Measurements from ENCODE around the gene MYO7B.

The MYO7B gene

DNA sequence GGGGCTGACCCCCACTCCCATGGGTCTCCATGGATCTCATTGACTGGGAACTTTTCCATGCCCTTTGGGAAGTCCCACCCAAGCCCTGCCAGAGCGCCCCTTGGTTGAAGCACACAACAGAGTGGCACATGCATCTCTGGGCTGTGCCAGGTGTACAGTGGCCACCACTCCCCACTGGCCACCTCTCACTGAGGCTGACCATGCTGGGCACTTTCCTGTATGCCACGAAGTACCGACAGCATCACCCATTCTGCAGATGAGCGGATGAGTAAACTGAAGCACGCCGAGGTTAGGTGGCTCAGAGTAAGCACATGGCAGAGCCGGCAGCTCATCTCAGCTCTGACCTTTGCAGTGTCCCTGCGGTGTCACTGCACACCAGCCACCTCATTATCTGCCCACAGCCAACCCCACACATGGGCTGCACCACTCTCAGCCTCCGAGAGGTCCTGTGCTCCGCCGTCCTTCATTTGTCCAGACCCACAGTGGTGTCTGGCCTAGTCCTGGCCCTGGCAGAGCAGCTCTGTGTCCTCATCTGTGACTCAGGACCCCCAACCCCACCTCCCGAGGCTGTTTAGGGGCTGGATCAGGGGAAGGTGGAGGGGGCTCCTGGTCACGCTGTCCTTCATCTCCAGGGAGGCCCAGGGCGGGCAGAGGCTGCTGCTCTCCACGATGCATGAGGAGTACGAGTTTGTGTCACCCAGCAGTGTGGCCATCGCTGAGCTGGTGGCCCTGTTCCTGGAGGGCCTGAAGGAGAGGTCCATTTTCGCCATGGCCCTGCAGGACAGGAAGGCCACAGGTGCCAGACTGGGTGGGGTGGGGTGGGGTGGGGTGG lies 92.5 kb downstream of the MYO7B start:
- DNase-seq: no peak

DNA sequence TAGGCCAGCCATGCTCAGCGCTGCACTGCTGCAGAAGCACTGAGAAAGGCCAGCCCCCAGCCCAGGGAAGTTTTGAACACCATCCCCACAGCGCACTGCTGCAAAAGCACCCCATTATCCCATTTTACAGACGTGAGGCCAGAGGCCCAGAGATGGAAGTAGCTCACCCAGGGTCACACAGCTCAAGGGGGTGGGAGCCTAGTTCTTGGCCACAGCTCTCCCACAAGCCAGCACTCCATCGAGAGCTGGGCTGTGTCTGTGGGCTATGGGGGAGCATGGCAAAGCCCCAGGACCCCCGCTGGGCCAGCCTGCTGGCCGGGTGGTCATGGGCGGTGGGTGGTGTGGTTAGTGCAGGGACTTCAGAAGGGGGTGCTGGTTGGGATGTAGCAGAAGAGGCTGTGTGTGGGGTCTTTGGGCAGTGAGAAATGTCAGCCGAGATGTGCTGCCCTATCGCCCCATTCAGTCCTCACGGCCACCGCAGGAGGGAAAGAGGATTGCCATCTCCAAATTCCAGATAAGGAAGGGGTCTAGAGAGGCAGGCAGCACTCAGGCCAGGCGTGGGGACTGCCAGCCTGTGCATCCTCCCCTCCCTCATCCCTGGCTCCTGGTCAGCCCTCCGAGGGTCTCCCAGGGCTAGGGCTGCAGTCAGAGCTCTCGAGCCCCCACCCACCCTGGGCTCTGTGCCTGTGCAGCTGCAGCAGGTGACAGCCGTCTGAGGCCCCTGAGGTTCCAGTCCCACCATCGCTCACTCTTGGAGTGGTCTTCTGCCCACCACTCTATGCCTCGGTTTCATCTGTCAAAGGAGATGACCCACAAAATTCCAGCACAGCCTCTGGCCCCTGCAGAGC lies 93.5 kb downstream of the MYO7B start:
- no peak for DNase-seq

- DNase-seq: no peak
Observed at GRCh38 chr2:127629637-127630036, 94.2 kb downstream of the MYO7B start.

DNA sequence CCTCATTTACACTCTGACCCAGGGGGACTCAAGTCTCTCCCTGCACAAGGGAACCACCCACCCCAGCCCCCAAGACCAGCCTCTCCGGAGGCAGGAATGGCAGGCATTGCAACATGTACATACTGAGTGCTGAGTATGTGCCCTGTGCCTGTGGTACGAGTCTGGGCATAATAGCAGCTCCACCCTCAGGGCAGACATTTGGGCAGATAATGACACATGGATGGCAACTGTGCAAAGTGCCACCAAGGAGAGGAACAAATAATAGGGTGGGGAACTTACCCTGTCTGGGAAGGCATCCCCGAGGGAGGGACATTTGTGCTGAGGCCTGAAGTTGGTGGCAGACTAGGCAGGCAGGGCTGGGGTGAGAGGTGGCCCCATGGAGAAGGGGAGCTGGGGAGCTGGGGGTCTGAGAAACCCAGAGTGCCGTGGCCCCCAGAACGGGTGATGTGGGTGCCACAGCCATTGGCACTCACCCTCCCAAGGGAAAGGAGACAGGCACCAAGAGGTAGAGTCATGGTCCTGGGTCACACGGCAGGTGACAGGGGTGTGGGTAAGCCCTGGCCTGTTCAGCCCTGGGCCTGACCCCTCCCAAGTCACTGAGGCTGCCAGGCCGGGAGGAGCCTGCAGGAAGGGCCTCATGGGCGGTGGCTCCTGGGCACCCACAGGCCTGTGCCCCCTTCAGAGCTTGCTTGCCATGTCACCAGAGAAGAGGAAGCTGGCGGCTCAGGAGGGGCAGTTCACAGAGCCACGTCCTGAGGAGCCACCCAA lies 94.8 kb downstream of the MYO7B start:
- no peak for DNase-seq

GRCh38 chr2:127630864-127631540 lies 95.5 kb downstream of the MYO7B start:
- no peak for DNase-seq

DNA sequence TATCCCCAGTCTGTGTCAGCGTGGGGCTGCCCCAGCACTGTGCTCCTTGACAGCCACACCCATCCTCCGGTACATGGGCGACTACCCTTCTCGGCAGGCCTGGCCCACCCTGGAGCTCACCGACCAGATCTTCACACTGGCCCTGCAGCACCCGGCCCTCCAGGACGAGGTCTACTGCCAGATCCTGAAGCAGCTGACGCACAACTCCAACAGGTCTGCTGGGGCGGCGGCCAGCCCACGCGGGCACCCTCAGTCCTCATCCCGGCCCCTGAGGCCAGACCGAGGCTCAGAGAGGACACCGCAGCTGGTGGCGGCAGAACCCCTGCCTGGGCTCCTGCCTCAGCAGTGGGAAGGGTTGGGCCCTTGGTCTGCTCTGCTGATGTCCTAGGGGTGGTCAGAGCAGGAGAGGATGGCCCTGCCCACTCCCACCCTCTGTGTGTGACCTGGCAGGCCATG lies 96.1 kb downstream of the MYO7B start:
- DNase-seq: no peak

GRCh38 chr2:127631997-127632581 lies 96.6 kb downstream of the MYO7B start:
- no peak for DNase-seq

DNA sequence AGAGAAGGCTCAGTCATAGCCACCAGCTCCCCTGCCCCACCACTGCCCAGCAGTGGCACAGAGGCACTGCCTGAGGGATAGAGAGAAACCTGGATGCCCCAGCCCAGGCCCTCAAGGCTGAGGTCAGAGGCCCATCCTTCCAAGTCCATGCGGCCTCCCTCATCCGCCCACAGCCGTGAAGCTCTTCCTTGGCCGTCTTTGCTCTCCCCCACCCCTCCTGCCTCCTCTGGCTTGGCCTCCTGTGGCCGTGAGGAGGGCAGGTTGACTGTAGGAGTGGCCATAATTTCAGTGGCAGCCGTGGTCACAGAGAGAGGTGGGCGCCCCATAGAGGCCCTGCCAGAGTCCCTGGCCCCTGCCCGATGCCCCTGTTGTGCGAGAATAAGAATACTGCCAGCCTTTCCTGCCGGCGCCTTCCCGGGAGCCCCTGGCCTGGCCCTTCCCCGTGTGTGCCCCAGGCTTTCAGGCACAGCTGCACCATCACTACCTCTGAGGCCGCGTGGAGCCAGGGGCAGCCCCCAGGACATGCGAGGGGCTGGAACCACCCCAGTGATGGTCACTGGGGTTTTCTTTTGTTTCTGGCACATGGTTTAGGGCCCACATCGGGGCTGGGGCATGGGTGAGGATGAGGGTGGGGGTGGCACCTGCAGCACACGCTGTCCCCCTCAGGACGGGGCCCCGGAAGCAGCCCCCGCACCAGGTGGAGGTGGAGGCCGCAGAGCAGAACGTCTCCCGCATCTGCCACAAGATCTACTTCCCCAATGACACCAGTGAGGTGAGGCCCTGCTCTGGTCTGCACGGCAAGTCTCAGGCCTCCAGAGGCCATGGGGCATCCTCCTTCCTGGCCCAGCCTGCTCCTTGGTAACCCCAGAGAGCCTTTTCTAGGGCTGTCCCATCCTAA lies 97.4 kb downstream of the MYO7B start:
- no peak for DNase-seq

DNA sequence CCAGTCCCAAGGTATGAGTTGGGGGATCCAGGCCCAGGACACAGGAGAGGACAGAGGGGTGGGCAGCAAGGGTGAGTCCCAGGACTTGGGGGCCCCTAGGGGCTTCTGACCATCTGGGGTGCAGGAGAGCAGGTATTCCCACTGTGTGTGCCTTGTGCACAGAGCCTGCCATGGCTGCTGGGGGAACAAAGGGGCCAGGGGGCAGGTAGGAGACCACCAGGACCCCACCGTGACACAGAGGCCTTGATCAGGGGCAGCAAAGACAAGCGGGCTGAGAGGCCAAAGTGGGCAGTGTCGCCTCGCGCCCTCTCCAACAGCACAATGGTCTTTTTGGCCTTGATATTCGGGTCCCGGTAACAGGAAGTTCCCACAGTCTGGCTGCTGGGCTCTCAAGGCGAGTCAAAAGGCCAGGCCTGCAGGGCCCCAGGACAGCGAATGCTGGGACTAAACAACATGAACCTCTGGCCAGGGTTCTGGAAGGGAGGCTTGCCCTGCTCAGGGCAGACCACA lies 98.1 kb downstream of the MYO7B start:
- DNase-seq: no peak

DNA sequence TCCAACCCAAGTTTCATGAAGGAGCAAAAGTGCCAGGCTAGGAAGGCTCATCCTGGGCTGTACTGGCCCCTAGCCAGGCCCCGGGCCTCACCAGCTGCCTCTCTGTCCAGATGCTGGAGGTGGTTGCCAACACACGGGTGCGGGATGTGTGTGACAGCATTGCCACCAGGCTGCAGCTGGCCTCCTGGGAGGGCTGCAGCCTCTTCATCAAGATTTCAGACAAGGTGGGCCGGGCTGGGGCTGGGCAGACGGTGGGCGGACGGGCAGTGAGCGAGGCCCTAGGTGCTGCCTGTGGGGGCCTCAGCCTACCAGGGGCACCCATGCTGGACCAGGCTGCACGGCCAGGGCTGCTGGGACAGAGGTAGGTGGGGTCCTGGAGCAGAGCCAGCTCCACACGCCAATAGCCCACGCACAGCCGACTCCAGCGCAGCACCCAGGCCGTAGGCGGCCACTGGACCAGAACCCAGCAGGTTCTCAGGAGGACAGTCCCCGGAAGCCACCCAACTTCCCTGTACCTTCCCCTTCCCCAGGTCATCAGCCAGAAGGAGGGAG lies 98.7 kb downstream of the MYO7B start:
- peak; percentile 66 for DNase-seq

DNA sequence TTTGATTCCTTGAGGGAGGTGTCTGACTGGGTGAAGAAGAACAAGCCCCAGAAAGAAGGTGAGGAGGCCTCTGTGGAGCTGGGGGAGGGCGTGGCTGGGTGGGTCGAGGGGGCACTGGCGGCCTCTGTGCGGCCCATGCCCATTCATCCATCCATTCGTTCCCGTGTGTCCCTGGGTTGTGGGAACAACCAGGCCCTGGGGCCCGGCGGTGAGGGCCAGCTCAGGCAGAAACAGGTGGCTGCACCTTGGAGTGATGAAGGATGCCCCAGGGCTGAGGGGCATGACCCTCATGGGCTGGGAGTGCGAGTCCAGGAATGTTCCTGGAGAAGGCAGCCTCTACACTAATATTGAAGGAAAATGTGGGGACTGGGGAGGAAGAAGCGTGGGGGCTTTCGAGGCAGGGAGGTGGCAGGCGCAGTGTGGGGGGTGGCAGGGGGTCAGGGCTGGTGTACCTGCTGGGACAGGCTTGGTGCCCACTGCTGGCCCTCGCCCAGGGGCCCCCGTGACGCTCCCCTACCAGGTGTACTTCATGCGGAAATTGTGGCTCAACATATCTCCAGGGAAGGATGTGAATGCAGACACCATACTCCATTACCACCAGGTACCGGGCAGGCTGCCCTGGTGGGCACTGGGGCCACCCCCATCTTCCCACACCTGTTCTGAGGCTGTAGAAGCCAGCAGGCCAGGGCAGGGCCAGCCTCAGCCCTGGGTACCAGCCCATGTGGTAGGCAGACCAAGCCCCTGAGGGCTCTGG lies 99.3 kb downstream of the MYO7B start:
- no peak for DNase-seq

GRCh38 chr2:127635380-127636237 lies 100.1 kb downstream of the MYO7B start:
- no peak for DNase-seq

DNA sequence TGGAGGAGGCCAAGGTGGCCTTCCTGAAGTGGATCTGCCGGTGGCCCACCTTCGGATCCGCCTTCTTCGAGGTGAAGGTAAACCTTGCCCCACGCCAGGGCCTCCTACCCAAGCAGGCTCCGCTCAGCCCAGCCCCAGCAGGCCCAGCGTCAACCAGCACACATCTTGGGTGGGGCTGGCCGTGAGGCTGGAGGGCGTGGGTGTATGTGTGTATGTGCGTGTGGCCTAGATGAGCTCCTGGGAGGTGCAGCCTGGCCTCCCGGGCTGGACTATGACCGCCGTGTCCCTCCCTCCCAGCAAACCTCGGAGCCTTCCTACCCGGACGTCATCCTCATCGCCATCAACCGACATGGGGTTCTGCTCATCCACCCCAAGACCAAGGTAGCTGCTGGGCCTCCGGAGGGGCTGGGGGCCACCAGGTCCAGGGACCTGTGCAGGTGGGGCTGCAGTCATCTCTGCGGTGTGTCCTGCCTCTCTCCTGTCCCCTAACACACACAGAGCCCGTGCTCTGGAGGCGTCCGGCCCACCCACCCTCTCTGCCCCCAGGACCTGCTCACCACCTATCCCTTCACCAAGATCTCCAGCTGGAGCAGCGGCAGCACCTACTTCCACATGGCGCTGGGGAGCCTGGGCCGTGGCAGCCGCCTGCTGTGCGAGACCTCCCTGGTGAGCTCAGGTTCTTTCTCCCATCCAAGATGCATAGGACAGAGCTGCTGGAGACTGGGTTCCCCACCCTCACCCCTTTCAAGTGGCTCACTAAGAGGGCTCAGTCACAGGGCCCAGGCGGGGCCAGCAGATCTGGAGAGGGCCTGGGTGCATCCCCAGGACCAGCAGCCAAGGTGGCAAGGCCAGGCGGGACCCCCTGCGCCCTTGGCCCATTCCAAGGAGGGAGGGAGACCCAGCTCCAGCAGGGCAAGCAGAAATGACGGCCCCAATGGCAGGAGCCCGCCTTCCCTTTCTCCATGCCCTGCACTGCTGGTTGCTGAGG lies 101.1 kb downstream of the MYO7B start:
- DNase-seq: no peak

GRCh38 chr2:127637236-127637630 lies 101.8 kb downstream of the MYO7B start:
- DNase-seq: no peak

GRCh38 chr2:127637725-127638252 lies 102.3 kb downstream of the MYO7B start:
- DNase-seq: no peak

DNA sequence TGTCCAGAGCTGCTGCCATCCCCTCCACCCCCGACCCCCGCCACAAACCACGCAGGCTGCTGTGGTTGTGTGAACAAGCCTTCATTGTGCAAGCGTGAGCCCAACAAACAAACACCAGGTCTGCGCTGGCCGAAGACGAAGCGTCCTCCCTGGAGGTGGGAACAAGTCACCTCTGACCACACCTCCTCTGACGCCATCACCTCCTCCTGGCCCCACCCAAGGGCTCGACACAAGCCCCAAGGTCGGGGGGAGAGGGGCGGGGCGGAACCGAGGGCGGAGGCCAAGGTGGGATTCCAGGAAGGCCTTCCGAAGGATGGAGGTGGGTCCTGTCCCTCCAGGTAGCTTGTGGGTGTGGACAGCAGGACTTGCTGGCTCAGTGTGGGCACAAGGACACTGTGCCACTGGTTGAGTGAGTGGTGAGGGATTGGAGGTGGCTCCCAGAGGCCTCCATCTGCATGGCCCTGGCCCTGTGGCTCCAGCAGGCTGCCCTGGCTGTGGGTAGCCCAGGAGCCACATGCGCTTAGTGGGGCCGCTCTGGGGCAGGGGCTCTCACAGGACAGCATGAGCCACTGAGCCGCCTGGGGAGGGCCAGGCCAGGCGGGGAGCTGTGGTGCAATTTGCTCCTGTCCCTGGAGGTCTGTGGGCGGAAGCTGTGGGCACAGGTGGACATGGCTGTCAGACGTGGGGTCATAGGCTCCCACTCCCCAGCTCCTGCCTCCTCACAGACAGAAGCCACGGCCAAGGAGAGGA lies 103.1 kb downstream of the MYO7B start:
- no peak for DNase-seq

DNA sequence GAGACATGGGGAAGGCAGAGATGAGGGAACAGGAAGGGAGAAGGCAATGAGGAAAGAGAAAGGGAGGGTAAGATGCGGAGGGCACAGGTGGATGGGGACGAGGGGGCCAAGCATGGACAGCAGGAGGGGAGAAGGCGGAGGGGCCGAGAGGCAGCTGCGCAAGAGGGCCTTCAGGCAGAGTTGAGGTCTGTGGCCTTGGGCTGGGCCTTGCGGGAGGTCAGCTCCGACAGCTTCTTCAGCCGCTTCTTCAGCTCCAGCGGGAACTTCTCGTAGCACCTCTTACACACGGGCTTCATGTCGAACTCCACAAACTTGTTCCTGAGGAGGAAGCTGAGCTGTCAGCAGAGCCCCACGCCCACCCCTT lies 103.6 kb downstream of the MYO7B start:
- no peak for DNase-seq

Data from DMS53 (cell line).